Activated naive CD4-positive, alpha-beta T cell treated with anti-CD3 and anti-CD28 coated beads, Interleukin-2, amount 50 U/mL, for 72 hours (primary cell): ENCODE data around the gene IP6K2. TPM values are rescaled to one million over a fixed set of nuclear protein-coding genes. Genes with fewer than 3 reads are reported as not detected.

Source experiments
- ATAC-seq, 2 donors: fragments of 150-1000 bp; cut with Tn5 transposase; 2 replicates each; pipeline ENCODE4 v1.10.0; 2021; ENCODE audit warnings: mild to moderate bottlenecking in 2 of 2, moderate library complexity in 2 of 2
- DNase-seq, 2 donors: peaks; one replicate each; pipeline ENCODE4 v3.0.0; 2021 to 2022; ENCODE audit warnings: low spot score in 2 of 2
- H3K27ac Mint-ChIP-seq, 2 donors: one replicate each; pipeline ENCODE4 v1.8.0; 2022; ENCODE audit warnings: mild to moderate bottlenecking in 2 of 2, mixed read lengths in 2 of 2
- H3K36me3 Mint-ChIP-seq, 2 donors: one replicate each; pipeline ENCODE4 v1.8.0; 2022; ENCODE audit warnings: mixed read lengths in 2 of 2
- H3K9me3 Mint-ChIP-seq, 2 donors: one replicate each; pipeline ENCODE4 v1.8.0; 2022; ENCODE audit warnings: mixed read lengths in 2 of 2
- total RNA-seq, 2 donors: library from RNA; stranded (reverse); gene quantifications; one replicate each; pipeline ENCODE4 v1.2.3, GENCODE V29; 2022

The IP6K2 gene
- total RNA-seq, 2 donors from 2014 or later, result 53.8 to 73.5 TPM

DNA sequence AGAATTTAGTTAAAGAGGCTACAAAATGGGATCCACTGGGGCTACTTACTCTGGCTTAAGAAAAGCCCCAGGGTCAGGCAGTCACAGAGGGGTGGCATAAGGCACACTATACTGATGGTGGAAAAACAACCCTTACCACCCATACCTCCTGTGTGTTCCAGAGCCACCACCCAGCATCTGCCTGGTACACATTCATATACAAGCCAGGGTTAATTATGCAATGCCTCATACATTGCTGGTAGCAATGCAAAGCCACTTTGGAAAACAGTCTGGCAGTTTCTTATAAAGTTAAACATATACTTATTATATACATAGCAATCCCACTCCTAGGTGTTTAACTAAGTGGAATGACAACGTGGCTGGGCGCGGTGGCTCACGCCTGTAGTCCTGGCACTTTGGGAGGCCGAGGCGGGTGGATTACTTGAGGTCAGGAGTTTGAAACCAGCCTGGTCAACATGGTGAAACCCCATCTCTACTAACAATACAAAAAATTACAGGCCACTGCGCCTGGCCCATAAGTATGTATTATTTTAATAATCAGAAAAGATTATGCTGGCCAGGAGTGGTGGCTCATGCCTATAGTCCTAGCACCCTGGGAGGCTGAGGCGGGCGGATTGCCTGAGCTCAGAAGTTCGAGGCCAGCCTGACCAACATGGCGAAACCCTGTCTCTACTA, 16.2 kb downstream of the IP6K2 start:
- H3K27ac Mint-ChIP-seq, result no peak overlapping the region

DNA sequence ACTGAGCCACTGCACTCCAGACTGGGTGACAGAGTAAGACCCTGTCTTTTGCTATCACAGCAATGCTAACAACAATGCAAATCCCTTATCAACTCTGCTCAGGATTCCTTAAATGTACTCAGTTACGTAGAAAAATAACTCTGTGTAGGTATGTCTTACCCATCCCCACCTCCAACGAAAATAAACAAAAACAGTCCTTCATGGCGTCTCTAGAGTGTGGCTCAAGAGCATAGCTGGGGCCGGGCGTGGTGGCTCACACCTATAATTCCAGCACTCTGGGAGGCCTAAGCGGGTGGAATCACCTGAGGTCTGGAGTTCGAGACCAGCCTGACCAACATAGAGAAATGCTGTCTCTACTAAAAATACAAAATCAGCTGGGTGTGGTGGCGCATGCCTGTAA, 18.1 kb downstream of the IP6K2 start:
- DNase-seq, result no peak
- no peak for ATAC-seq
- H3K36me3 Mint-ChIP-seq, result peaks cover 0 to 24% of the 10 kb centered on the region in 2 donors
- peak overlapping the region in 1 of 2 donors; percentile 1 for H3K27ac Mint-ChIP-seq
- H3K9me3 Mint-ChIP-seq, result no peaks in the 10 kb centered on the region

More for the DNA sequence above, 16.2 kb downstream of the IP6K2 start:
- H3K9me3 Mint-ChIP-seq, result no peaks in the 10 kb centered on the region
- ATAC-seq (no peak), DNase-seq (no peak)
- H3K36me3 Mint-ChIP-seq, result peaks cover 0 to 17% of the 10 kb centered on the region in 2 donors

DNA sequence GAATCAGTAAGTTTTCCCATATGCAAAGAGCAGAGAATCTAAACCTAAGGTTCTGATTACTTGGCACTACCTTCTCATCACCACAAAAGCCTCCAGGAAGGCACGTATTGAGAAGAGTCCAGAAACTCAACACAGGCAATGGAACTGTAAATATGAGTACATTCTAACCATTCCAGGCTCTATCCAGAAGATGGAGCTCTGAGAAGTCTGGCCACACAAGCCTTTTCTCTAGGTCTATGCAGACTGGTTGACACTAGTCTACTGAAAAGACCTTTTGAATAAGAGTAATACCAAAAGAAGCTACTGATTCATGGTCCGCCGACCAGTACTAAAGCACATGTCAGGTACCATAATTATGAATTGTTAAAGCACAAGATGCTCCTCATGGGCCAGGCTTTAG, 19.1 kb downstream of the IP6K2 start:
- Mint-ChIP-seq H3K9me3 (no peaks in the 10 kb centered on the region), H3K27ac (peak overlapping the region in 1 of 2 donors; percentile 22), H3K36me3 (peaks cover 0 to 24% of the 10 kb centered on the region in 2 donors)
- DNase-seq (no peak), ATAC-seq (no peak)

- DNase-seq (no peak), ATAC-seq (no peak)
- Mint-ChIP-seq H3K9me3 (no peaks in the 10 kb centered on the region), H3K27ac (no peak overlapping the region), H3K36me3 (peaks cover 0 to 17% of the 10 kb centered on the region in 2 donors)
These were observed 20.4 kb downstream of the IP6K2 start for GRCh38 chr3:48696601-48697000.

DNA sequence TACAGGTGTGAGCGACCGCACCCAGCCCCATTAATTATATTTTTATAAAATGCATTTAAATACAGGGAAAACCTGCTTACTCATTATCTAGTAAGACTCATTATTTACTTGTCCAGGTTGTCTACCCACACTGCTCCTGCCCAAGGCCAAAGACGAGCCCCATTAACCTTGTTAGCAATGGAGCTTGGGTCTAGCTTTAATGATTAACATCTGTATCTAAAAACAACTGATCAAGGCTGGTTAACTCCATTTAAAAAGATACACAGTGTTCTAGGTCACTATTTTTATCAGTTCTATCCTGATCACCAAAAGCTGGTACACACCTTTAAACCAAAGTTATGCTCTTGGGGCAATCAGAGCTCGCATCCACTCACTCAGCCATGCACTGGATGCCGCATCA, 20.9 kb downstream of the IP6K2 start:
- Mint-ChIP-seq H3K27ac (no peak overlapping the region), H3K36me3 (peaks cover 0 to 20% of the 10 kb centered on the region in 2 donors)
- no peak for ATAC-seq

GRCh38 chr3:48695393-48695753, 21.6 kb downstream of the IP6K2 start:
- ATAC-seq (no peak), DNase-seq (no peak)
- H3K36me3 Mint-ChIP-seq, result peaks cover 0 to 23% of the 10 kb centered on the region in 2 donors

More for the DNA sequence above, 20.9 kb downstream of the IP6K2 start:
- no peak for DNase-seq
- no peaks in the 10 kb centered on the region for H3K9me3 Mint-ChIP-seq

GRCh38 chr3:48694610-48695392, 22.2 kb downstream of the IP6K2 start:
- H3K36me3 Mint-ChIP-seq, result peaks cover 0 to 23% of the 10 kb centered on the region in 2 donors
- ATAC-seq (no peak), DNase-seq (no peak)
- H3K27ac Mint-ChIP-seq, result peak overlapping the region; percentile 23 to 84
- no peaks in the 10 kb centered on the region for H3K9me3 Mint-ChIP-seq

More at GRCh38 chr3:48695393-48695753, 21.6 kb downstream of the IP6K2 start:
- Mint-ChIP-seq H3K9me3 (no peaks in the 10 kb centered on the region), H3K27ac (peak overlapping the region in 1 of 2 donors; percentile 84)

- ATAC-seq (no peak), DNase-seq (no peak)
- no peaks in the 10 kb centered on the region for H3K9me3 Mint-ChIP-seq
- peak overlapping the region in 1 of 2 donors; percentile 36 for H3K27ac Mint-ChIP-seq
- H3K36me3 Mint-ChIP-seq, result peaks cover 0 to 14% of the 10 kb centered on the region in 2 donors
These were observed 23.2 kb downstream of the IP6K2 start for GRCh38 chr3:48693826-48694225.

DNA sequence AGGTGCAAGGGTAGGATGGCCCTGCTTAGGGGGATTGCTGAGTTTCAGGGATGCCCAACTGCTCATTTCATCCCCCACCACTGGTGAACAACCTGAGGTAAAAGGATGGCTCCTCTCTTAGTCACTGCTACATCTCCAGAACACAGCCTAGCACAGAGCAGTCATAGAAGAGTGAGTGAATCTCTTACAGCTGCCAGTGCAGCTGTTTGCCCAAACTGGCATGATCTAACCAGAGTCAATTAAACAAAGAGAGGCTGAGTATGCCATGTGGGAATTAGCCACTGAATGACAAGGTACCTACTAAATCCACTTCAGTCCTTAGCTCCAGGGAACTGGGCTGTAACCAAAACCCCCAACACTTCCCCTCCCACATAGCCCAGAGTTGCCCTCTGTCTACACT, 24.5 kb downstream of the IP6K2 start:
- Mint-ChIP-seq H3K27ac (peak overlapping the region in 1 of 2 donors; percentile 5), H3K9me3 (no peaks in the 10 kb centered on the region), H3K36me3 (peaks cover 0 to 13% of the 10 kb centered on the region in 2 donors)
- ATAC-seq (peak in 1 of 2 donors; percentile 20), DNase-seq (no peak)

DNA sequence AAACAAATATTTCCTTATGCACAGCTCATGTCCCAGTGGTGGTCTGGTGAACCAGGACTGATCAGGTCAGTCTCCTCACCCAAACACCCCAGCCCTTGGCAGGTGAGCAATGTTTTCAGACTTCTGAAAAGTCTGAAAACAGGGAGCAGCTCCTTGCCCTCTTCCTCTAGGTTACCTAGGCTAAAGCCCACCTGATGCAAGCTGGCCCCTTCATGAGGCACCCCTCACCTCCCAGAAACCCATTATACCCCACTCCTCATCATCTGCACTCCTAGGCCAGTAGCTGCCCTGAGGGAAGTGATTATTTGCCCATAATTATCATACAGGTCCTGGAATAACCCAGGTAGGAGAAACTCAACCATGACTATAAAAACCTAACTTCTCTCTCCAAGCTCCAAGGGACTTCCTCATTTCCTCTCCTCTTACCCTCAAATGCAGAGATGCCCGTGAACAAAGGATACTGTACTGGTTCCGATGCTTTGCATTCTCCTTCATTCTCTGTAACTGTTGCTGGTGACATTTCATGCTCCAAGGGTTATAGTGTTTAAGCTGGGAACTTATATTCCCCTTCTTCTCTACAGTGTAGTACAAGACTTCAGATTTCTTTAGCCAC, 26.1 kb downstream of the IP6K2 start:
- DNase-seq, result no peak
- H3K9me3 Mint-ChIP-seq, result no peaks in the 10 kb centered on the region
- H3K36me3 Mint-ChIP-seq, result peaks cover 0 to 13% of the 10 kb centered on the region in 2 donors
- no peak for ATAC-seq
- peak overlapping the region; percentile 4 to 11 for H3K27ac Mint-ChIP-seq

DNA sequence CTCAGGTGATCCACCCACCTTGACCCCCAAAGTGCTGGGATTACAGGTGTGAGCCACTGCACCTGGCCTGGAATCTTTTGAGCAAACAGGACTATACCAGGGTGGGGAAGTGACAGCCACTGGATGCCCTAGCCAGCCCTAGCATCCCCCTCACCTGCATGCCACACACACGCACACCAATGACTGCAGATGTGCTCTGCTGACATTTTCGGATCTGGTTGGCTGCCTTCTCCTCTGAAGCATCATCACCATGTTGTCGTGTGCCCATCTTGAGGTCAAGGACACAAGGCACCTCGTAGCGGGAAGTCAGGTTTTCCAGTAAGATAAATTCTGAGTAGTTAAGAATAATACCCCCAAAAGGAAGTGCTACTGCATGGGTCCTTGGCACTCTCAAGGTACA, 27.6 kb downstream of the IP6K2 start:
- Mint-ChIP-seq H3K27ac (peak overlapping the region in 1 of 2 donors; percentile 24), H3K9me3 (no peaks in the 10 kb centered on the region), H3K36me3 (peaks cover 0 to 16% of the 10 kb centered on the region in 2 donors)
- ATAC-seq (no peak), DNase-seq (no peak)

GRCh38 chr3:48688737-48689075, 28.3 kb downstream of the IP6K2 start:
- ATAC-seq, result no peak
- H3K27ac Mint-ChIP-seq, result peak overlapping the region in 1 of 2 donors; percentile 47

GRCh38 chr3:48688032-48688736, 28.8 kb downstream of the IP6K2 start:
- ATAC-seq (no peak), DNase-seq (no peak)
- Mint-ChIP-seq H3K36me3 (peaks cover 0 to 23% of the 10 kb centered on the region in 2 donors), H3K9me3 (no peaks in the 10 kb centered on the region), H3K27ac (no peak overlapping the region)

More at GRCh38 chr3:48688737-48689075, 28.3 kb downstream of the IP6K2 start:
- no peak for DNase-seq
- Mint-ChIP-seq H3K9me3 (no peaks in the 10 kb centered on the region), H3K36me3 (peaks cover 0 to 22% of the 10 kb centered on the region in 2 donors)

DNA sequence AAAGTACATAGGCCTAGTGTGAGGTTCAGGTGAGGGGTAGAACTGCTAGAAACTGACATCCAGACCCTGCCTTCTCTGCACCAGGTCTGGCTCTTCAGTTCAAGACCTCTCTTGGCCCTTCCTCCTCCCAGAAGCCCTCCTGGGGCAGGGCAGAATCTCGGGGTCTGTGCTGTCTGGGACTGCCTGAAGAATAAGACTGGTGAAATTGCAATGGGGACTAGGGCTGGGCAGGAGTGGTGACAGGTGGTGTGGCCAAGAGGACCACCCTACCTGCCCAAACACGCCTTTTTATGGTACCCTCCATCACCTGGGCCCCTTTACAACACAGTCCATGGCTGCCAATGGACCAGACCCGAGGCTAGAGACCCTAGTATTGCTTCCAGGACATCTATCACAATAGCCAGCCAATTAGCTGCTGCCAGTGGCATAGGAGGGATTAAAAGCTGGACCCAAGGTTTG, 29.8 kb downstream of the IP6K2 start:
- H3K9me3 Mint-ChIP-seq, result no peaks in the 10 kb centered on the region
- H3K36me3 Mint-ChIP-seq, result peaks cover 0 to 30% of the 10 kb centered on the region in 2 donors
- DNase-seq (no peak), ATAC-seq (no peak)
- no peak overlapping the region for H3K27ac Mint-ChIP-seq

DNA sequence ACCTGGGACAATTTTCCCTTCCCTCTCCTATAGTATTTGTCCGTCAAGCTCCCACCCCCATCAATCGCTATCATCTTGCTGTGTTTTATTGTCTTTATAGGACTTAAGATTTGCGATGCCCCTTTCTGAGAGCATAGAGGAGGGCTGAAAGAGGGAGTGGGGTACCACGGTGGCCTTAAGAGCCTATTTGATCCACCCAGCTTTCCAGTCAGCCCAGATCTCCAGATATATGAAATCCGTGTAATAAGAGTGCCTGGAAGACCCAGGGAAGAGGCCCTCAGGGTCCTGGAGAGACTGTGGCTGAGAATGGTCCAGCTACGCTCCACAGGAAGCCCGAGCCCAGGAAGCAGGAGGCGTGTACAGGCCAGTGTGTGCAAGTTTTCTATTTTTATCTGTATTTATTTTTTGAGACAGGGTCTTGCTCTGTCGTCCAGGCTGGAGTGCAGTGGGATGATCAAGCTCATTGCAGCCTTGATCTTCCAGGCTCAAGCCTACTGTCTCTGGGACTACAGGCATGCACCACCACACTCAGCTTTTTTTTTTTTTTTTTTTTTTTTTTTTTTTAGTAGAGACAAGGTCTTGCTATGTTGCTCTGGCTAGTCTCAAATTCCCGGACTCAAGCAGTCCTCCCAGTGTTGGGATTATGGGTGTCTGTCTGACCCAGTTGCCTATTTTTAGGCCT, 30.3 kb downstream of the IP6K2 start:
- no peak for DNase-seq
- Mint-ChIP-seq H3K36me3 (peaks cover 0 to 34% of the 10 kb centered on the region in 2 donors), H3K9me3 (no peaks in the 10 kb centered on the region), H3K27ac (peak overlapping the region; percentile 78 to 92)
- no peak for ATAC-seq
